ENCODE results near the gene PLA2G4C.
A peak's percentile ranks its signal among the peaks of the same experiment; 100 is the strongest.

Gene PLA2G4C

GRCh38 chr19:48110350-48110966 lies at the start of gene PLA2G4C:
PLA2G4C (minus strand) TSS chr19:48110817; CDS start chr19:48106529, 4,288 bp downstream.
- no peak for FAIRE-seq

- no peak for FAIRE-seq
Observed at GRCh38 chr19:48158210-48158790, 47.7 kb upstream of the PLA2G4C start.

- no peak for FAIRE-seq
Observed at GRCh38 chr19:48154003-48154402, 43.4 kb upstream of the PLA2G4C start.

GRCh38 chr19:48152551-48152950 lies 41.9 kb upstream of the PLA2G4C start:
- peak; percentile 97 for FAIRE-seq

GRCh38 chr19:48149430-48149829 lies 38.8 kb upstream of the PLA2G4C start:
- no peak for FAIRE-seq

- no peak for FAIRE-seq
Observed at GRCh38 chr19:48148576-48148975, 38.0 kb upstream of the PLA2G4C start.

GRCh38 chr19:48147597-48148175 lies 37.1 kb upstream of the PLA2G4C start:
- no peak for FAIRE-seq

- no peak for FAIRE-seq
Observed at GRCh38 chr19:48139053-48139452, 28.4 kb upstream of the PLA2G4C start.

- FAIRE-seq: no peak
Observed at GRCh38 chr19:48137411-48137810, 26.8 kb upstream of the PLA2G4C start.

- no peak for FAIRE-seq
Observed at GRCh38 chr19:48136547-48136946, 25.9 kb upstream of the PLA2G4C start.

GRCh38 chr19:48135411-48135810 lies 24.8 kb upstream of the PLA2G4C start:
- no peak for FAIRE-seq

GRCh38 chr19:48133094-48133493 lies 22.5 kb upstream of the PLA2G4C start:
- FAIRE-seq: no peak

- no peak for FAIRE-seq
Observed at GRCh38 chr19:48127561-48127960, 16.9 kb upstream of the PLA2G4C start.

GRCh38 chr19:48123907-48124651 lies 13.5 kb upstream of the PLA2G4C start:
- FAIRE-seq: no peak

GRCh38 chr19:48122421-48122820 lies 11.8 kb upstream of the PLA2G4C start:
- FAIRE-seq: no peak

GRCh38 chr19:48121909-48122371 lies 11.3 kb upstream of the PLA2G4C start:
- FAIRE-seq: no peak

- no peak for FAIRE-seq
Observed at GRCh38 chr19:48121066-48121465, 10.4 kb upstream of the PLA2G4C start.

- no peak for FAIRE-seq
Observed at GRCh38 chr19:48120505-48120904, 9.9 kb upstream of the PLA2G4C start.

GRCh38 chr19:48118131-48118517 lies 7.5 kb upstream of the PLA2G4C start:
- FAIRE-seq: no peak

- FAIRE-seq: no peak
Observed at GRCh38 chr19:48117515-48118130, 7.0 kb upstream of the PLA2G4C start.

GRCh38 chr19:48113190-48113917 lies 2.7 kb upstream of the PLA2G4C start:
- FAIRE-seq: no peak

- no peak for FAIRE-seq
Observed at GRCh38 chr19:48111280-48111679, 663 bp upstream of the PLA2G4C start.
